Natural killer cell (primary cell): ENCODE results near the gene PPFIBP2. TPM values are rescaled to one million over a fixed set of nuclear protein-coding genes. Genes with fewer than 3 reads are reported as not detected.

Source experiments
- ATAC-seq, 3 donors: fragments of 150-1000 bp in 2 of 3; fragments of 200-7000 bp in 1 of 3; cut with Tn5 transposase; 1 replicate in 1 of 3; 2 replicates in 2 of 3; pipeline ENCODE4 v1.10.0; 2021; ENCODE audit warnings: mild to moderate bottlenecking in 2 of 3, moderate library complexity in 2 of 3
- DNase-seq, 2 donors: peaks; one replicate each; pipeline versions ENCODE4 v3.0.0 to v3.0.0-alpha.2; 2013 to 2021; ENCODE audit warnings: mixed read lengths in 1 of 2
- H3K27ac ChIP-seq: one replicate; pipeline ENCODE4 v1.5.1; 2013; ENCODE audit warnings: mild to moderate bottlenecking, low read length
- H3K27me3 ChIP-seq: one replicate; pipeline ENCODE4 v1.6.1; 2013; ENCODE audit warnings: low read length; ENCODE audit not compliant: control insufficient read depth, insufficient read depth
- H3K36me3 ChIP-seq: one replicate; pipeline ENCODE4 v1.6.1; 2013; ENCODE audit warnings: low read length; ENCODE audit not compliant: control insufficient read depth, insufficient read depth
- H3K4me1 ChIP-seq: one replicate; pipeline ENCODE4 v1.6.1; 2013; ENCODE audit warnings: low read length; ENCODE audit not compliant: control insufficient read depth, insufficient read depth
- H3K4me3 ChIP-seq: one replicate; pipeline ENCODE4 v1.5.1; 2013; ENCODE audit warnings: low read length
- H3K9me3 ChIP-seq: one replicate; pipeline ENCODE4 v1.6.1; 2013; ENCODE audit warnings: low read length; ENCODE audit not compliant: control insufficient read depth, insufficient read depth
- H3K27ac Mint-ChIP-seq, 2 donors: one replicate each; pipeline ENCODE4 v1.8.0; 2022; ENCODE audit warnings: mild to moderate bottlenecking in 2 of 2, mixed read lengths in 2 of 2, moderate library complexity in 1 of 2
- H3K27me3 Mint-ChIP-seq, 2 donors: one replicate each; pipeline ENCODE4 v1.8.0; 2022; ENCODE audit warnings: low read depth in 2 of 2, mixed read lengths in 2 of 2
- H3K36me3 Mint-ChIP-seq: one replicate; pipeline ENCODE4 v1.8.0; 2022; ENCODE audit warnings: mixed read lengths
- H3K4me1 Mint-ChIP-seq, 2 donors: one replicate each; pipeline ENCODE4 v1.8.0; 2022; ENCODE audit warnings: mixed read lengths in 2 of 2
- H3K4me3 Mint-ChIP-seq: one replicate; pipeline ENCODE4 v1.8.0; 2022; ENCODE audit warnings: mild to moderate bottlenecking, moderate library complexity, mixed read lengths
- H3K9me3 Mint-ChIP-seq, 2 donors: one replicate each; pipeline ENCODE4 v1.8.0; 2022; ENCODE audit warnings: mixed read lengths in 2 of 2
- WGBS: methylation state at CpG from one replicate; pipeline ENCODE4 v1.1.7; 2013; ENCODE audit warnings: missing lambda C conversion rate; ENCODE audit not compliant: insufficient coverage; 5-methylcytosine and 5-hydroxymethylcytosine counted together
- intact Hi-C: fragments of 100-400 bp; cut with micrococcal nuclease; formaldehyde crosslinking; loops from one replicate; pipeline ENCODE4 v1.14.2; 2022
- total RNA-seq, 4 donors: library from RNA; stranded (reverse); fragments of 120-200 nt in 1 of 4; gene quantifications; one replicate each; pipeline versions ENCODE4 v1.2.3 to v1.2.4, GENCODE V29; 2013 to 2022
- TF ChIP-seq, protein P1 (sequence below): fragments of 200-600 bp; IDR thresholded peaks from one replicate; pipeline ENCODE4 v1.8.0; 2022; ENCODE audit warnings: antibody characterized with exemption

The PPFIBP2 gene
- total RNA-seq, 3 donors from 2014 or later (not counting 1 experiment from before 2014, with no cell fraction given), result 15.1 to 23.7 (median 23.1) TPM

GRCh38 chr11:7595016-7595866 is 81.4 kb downstream of the PPFIBP2 start:
- H3K9me3 Mint-ChIP-seq, result no peaks in the 10 kb centered on the region
- no peak overlapping the region for H3K27ac Mint-ChIP-seq
- no peak overlapping the region for H3K4me3 Mint-ChIP-seq
- H3K27ac ChIP-seq, result no peak overlapping the region
- TF ChIP-seq, protein P1, sequence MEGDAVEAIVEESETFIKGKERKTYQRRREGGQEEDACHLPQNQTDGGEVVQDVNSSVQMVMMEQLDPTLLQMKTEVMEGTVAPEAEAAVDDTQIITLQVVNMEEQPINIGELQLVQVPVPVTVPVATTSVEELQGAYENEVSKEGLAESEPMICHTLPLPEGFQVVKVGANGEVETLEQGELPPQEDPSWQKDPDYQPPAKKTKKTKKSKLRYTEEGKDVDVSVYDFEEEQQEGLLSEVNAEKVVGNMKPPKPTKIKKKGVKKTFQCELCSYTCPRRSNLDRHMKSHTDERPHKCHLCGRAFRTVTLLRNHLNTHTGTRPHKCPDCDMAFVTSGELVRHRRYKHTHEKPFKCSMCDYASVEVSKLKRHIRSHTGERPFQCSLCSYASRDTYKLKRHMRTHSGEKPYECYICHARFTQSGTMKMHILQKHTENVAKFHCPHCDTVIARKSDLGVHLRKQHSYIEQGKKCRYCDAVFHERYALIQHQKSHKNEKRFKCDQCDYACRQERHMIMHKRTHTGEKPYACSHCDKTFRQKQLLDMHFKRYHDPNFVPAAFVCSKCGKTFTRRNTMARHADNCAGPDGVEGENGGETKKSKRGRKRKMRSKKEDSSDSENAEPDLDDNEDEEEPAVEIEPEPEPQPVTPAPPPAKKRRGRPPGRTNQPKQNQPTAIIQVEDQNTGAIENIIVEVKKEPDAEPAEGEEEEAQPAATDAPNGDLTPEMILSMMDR, result no peak
- DNase-seq (no peak), ATAC-seq (no peak)
- peaks cover 20 to 21% of the 10 kb centered on the region in 2 donors for H3K4me1 Mint-ChIP-seq
- H3K9me3 ChIP-seq, result no peaks in the 10 kb centered on the region
- intact Hi-C loops, result no loop called here
- WGBS, result 84% methylated on average over 1 of the region's 1 CpG
- H3K27me3 Mint-ChIP-seq, result no peaks in the 10 kb centered on the region
- H3K27me3 ChIP-seq, result no peaks in the 10 kb centered on the region
- no peaks in the 10 kb centered on the region for H3K36me3 Mint-ChIP-seq
- no peaks in the 10 kb centered on the region for H3K36me3 ChIP-seq
- H3K4me1 ChIP-seq, result peaks cover 9% of the 10 kb centered on the region
- no peak overlapping the region for H3K4me3 ChIP-seq

- 100% methylated on average over 1 of the region's 2 CpGs for WGBS
- DNase-seq, result no peak
- ATAC-seq, result no peak
- no peaks in the 10 kb centered on the region for H3K9me3 ChIP-seq
- no peaks in the 10 kb centered on the region for H3K36me3 Mint-ChIP-seq
- H3K4me1 ChIP-seq, result peaks cover 9% of the 10 kb centered on the region
- H3K27me3 ChIP-seq, result no peaks in the 10 kb centered on the region
- H3K4me3 ChIP-seq, result no peak overlapping the region
- H3K4me3 Mint-ChIP-seq, result no peak overlapping the region
- intact Hi-C loops, result no loop called here
- H3K27ac Mint-ChIP-seq, result no peak overlapping the region
- no peak overlapping the region for H3K27ac ChIP-seq
- H3K27me3 Mint-ChIP-seq, result no peaks in the 10 kb centered on the region
- peaks cover 20 to 21% of the 10 kb centered on the region in 2 donors for H3K4me1 Mint-ChIP-seq
- no peaks in the 10 kb centered on the region for H3K36me3 ChIP-seq
- no peaks in the 10 kb centered on the region for H3K9me3 Mint-ChIP-seq
- TF ChIP-seq, protein P1, result no peak
Measured at GRCh38 chr11:7595951-7596350, 82.2 kb downstream of the PPFIBP2 start.

- Histone ChIP-seq H3K4me1 (peaks cover 8% of the 10 kb centered on the region), H3K27me3 (no peaks in the 10 kb centered on the region), H3K27ac (no peak overlapping the region), H3K9me3 (no peaks in the 10 kb centered on the region), H3K4me3 (no peak overlapping the region), H3K36me3 (no peaks in the 10 kb centered on the region)
- Mint-ChIP-seq H3K27me3 (no peaks in the 10 kb centered on the region), H3K36me3 (no peaks in the 10 kb centered on the region), H3K4me3 (no peak overlapping the region), H3K27ac (no peak overlapping the region), H3K4me1 (peaks cover 14 to 19% of the 10 kb centered on the region in 2 donors), H3K9me3 (no peaks in the 10 kb centered on the region)
- intact Hi-C loops, result no loop called here
- ATAC-seq, result no peak
- 90% methylated on average over 5 of the region's 5 CpGs for WGBS
- DNase-seq, result no peak
- TF ChIP-seq, protein P1, result no peak
Measured at GRCh38 chr11:7596975-7597391, 83.2 kb downstream of the PPFIBP2 start.
